Right lobe of liver (tissue), 6 donors: ENCODE results near the gene WDR45B. TPM values are rescaled to one million over a fixed set of nuclear protein-coding genes. Genes with fewer than 3 reads are reported as not detected.

Source experiments
- ATAC-seq, 4 donors: fragments of 200-7000 bp; cut with Tn5 transposase; one replicate each; pipeline ENCODE4 v1.9.1; 2020; ENCODE audit warnings: mild to moderate bottlenecking in 4 of 4, moderate library complexity in 4 of 4
- DNase-seq, 3 donors: peaks; one replicate each; pipeline ENCODE4 v3.0.0-alpha.2; 2020
- H3K27ac ChIP-seq, 3 donors: fragments of 200-600 bp; one replicate each; pipeline ENCODE4 v1.8.0; 2022
- H3K27me3 ChIP-seq, 2 donors: fragments of 200-600 bp; one replicate each; pipeline ENCODE4 v1.8.0; 2022
- H3K36me3 ChIP-seq, 4 donors: fragments of 200-600 bp; sonication (generic) in 1 of 4; one replicate each; pipeline versions ENCODE4 v1.5.1 to v1.8.0; 2017 to 2022; ENCODE audit warnings: control low read depth in 1 of 4
- H3K4me1 ChIP-seq, 4 donors: fragments of 200-600 bp; sonication (generic) in 1 of 4; one replicate each; pipeline versions ENCODE4 v1.5.1 to v1.8.0; 2017 to 2022; ENCODE audit warnings: control low read depth in 1 of 4
- H3K4me3 ChIP-seq, 3 donors: fragments of 200-600 bp; one replicate each; pipeline ENCODE4 v1.8.0; 2022
- H3K9me3 ChIP-seq, 4 donors: fragments of 200-600 bp; sonication (generic) in 1 of 4; one replicate each; pipeline versions ENCODE4 v1.5.1 to v1.8.0; 2017 to 2022; ENCODE audit warnings: control low read depth in 1 of 4
- POLR2A ChIP-seq: fragments of 450-650 bp; IDR thresholded peaks from one replicate; pipeline ENCODE4 v1.6.1; 2017; ENCODE audit warnings: antibody characterized with exemption, mild to moderate bottlenecking
- WGBS: methylation state at CpG from one replicate; pipeline ENCODE4 v1.1.6; 2018; ENCODE audit warnings: low coverage, low lambda C conversion rate; ENCODE audit not compliant: insufficient coverage; ENCODE audit errors: missing lambda C conversion rate; 5-methylcytosine and 5-hydroxymethylcytosine counted together
- intact Hi-C, 2 donors: fragments of 100-400 bp; cut with DNase I; formaldehyde crosslinking; loops; one replicate each; pipeline versions ENCODE4 v1.11.2 to v1.14.1; 2022
- total RNA-seq, 6 experiments: library from RNA; depleted of rRNA in 2 of 6; stranded (reverse); fragments of >200 nt in 2 of 6; fragmentation: NEBNext Ultra II Directional in 3 of 6; extraction: Animal tissue kit (Norgen Biotek cat#: 25700) in 3 of 6; gene quantifications; one replicate each; pipeline versions ENCODE4 v1.1.0 to v1.2.4, GENCODE V29; 2016 to 2023
- TF ChIP-seq, protein P1 (sequence below), 4 donors: fragments of 200-600 bp in 3 of 4; fragments of 450-650 bp in 1 of 4; IDR thresholded peaks; one replicate each; pipeline versions ENCODE4 v1.5.1 to v1.8.0; 2016 to 2022; ENCODE audit warnings: antibody characterized with exemption in 4 of 4, mild to moderate bottlenecking in 2 of 4
- donor health status: DM: no; HTN: yes; CAD: no.
- donor health status: DM: no; HTN: no; CAD: no.
- donor health status: DM: no; HTN: no; CAD: no.
- donor health status: DM: no; HTN: yes; CAD: no.
- donor health status: DM: no; HTN: yes; CAD: no.

Gene WDR45B
- total RNA-seq, 6 experiments from 2014 or later, result 27.7 to 40.7 (median 31.6) TPM

DNA sequence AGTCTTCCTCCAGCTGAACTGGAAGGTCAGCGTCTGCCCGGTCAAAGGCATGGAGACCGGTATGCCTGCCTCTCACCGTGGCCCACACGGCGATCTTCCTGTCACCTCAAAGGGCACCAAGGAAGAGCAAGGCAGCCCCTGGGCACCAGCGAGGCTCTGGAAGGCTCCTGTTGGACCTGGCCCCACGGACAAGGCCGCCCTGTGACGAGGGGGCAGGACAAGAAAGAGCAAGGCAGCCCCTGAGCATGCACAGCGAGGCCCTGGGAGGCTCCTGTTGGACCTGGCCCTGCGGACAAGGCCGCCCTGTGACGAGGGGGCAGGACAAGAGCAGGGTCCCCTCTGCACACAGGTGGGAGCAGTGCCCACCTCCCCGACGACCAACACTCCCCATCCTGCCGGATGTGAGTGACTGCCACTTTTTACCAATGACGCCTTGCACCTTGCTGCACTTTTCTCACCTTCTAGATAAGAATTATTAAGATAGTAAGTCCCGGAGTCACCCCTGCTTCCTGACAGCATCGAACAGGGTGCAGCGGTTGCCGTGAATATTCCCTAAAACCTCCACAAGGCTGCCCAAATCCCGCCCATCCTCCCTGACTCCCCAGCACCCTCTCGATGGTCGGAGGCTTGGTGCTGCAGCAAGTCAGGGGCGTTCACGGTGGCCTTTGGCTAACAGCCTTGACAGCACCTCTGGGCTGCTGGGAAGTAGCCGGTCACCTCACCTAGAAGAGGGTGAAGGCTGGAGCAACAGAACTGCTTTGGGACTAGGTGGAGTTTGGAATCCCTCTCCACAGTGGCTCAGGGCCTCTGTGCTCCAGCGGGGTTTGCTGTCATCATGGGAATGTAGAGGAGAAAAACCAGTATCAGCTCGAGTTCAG lies 5.6 kb upstream of the WDR45B start:
- intact Hi-C loops, result no loop called here
- TF ChIP-seq, protein P1, sequence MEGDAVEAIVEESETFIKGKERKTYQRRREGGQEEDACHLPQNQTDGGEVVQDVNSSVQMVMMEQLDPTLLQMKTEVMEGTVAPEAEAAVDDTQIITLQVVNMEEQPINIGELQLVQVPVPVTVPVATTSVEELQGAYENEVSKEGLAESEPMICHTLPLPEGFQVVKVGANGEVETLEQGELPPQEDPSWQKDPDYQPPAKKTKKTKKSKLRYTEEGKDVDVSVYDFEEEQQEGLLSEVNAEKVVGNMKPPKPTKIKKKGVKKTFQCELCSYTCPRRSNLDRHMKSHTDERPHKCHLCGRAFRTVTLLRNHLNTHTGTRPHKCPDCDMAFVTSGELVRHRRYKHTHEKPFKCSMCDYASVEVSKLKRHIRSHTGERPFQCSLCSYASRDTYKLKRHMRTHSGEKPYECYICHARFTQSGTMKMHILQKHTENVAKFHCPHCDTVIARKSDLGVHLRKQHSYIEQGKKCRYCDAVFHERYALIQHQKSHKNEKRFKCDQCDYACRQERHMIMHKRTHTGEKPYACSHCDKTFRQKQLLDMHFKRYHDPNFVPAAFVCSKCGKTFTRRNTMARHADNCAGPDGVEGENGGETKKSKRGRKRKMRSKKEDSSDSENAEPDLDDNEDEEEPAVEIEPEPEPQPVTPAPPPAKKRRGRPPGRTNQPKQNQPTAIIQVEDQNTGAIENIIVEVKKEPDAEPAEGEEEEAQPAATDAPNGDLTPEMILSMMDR (IDR thresholded peaks at IDR 0.05), result no peak
- no peak for TF ChIP-seq POLR2A
- Histone ChIP-seq H3K9me3 (no peaks in the 10 kb centered on the region), H3K4me3 (no peak overlapping the region), H3K27me3 (no peaks in the 10 kb centered on the region), H3K4me1 (peaks cover 0 to 10% (median 0%) of the 10 kb centered on the region in 4 donors), H3K36me3 (no peaks in the 10 kb centered on the region), H3K27ac (no peak overlapping the region)
- DNase-seq (peak in 1 of 3 donors; percentile 51), ATAC-seq (no peak)
- WGBS, result 80% methylated on average over 8 of the region's 30 CpGs

DNA sequence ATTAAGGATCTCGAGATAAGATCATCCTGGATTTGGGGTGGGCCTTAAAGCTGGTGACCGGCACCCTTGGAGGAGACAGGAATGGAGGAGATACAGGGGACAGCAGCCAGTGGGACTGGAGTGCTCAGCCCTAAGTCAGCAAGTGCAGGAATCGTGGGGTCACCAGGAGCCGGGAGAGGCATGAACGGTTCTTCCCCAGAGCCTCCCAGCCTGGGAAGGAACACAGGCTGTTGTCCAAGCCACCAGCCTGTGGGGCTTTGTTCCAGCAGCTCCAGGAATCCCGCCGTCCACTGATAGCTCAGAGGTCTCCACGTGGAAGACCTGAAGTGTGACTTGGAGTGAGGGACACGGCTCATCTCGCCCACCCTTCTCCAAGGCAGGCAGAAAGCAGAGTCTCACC lies 2.5 kb upstream of the WDR45B start:
- Histone ChIP-seq H3K4me3 (no peak overlapping the region), H3K4me1 (peaks cover 0 to 18% (median 4%) of the 10 kb centered on the region in 4 donors), H3K9me3 (no peaks in the 10 kb centered on the region), H3K27ac (no peak overlapping the region), H3K27me3 (no peaks in the 10 kb centered on the region), H3K36me3 (no peaks in the 10 kb centered on the region)
- intact Hi-C loops, result no loop called here
- 80% methylated on average over 7 of the region's 10 CpGs for WGBS
- no peak for ATAC-seq
- TF ChIP-seq, protein P1 (IDR thresholded peaks at IDR 0.05), result no peak
- TF ChIP-seq POLR2A, result no peak
- no peak for DNase-seq

DNA sequence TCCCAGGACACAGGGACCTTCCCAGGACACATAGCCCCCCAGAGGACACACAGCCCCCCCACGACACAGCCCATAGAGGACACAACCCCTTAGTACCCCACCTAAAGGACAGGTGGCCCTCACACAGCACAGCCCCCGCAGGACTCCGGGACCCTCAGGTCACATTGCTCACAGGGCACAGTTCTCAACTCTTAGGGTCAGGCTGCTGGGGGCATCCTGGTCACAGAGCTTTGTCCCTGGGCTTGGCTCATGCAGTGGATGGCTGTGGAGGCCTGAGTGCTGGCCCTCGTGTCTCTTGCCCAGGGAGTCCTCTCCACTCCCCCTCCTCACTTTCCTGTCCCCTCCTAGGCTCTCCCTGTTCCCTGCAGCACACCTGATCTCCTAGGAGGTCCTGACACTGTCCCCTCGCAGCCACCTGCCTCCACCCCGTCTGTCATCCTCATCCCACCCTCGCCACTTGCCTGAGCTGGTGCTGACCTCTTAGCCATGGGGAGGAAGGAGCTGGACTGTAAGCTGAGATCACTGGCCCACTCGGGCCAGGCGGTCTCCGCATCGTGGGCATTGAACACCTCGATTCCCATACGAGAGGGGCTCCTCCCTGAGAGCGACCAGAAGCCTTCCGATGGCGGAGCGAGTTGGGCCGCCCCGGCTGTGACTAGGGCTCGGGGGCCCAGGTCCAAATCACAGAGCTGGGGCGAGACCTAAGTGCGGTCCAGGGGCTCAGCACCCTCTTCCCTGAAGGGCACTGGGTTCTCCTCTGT lies 1.4 kb upstream of the WDR45B start:
- Histone ChIP-seq H3K9me3 (no peaks in the 10 kb centered on the region), H3K27me3 (no peaks in the 10 kb centered on the region), H3K27ac (no peak overlapping the region), H3K4me3 (no peak overlapping the region), H3K4me1 (peaks cover 0 to 12% (median 4%) of the 10 kb centered on the region in 4 donors), H3K36me3 (no peaks in the 10 kb centered on the region)
- TF ChIP-seq POLR2A, result no peak
- TF ChIP-seq, protein P1 (IDR thresholded peaks at IDR 0.05), result no peak
- ATAC-seq, result peak in 1 of 4 donors; percentile 2
- intact Hi-C loops, result no loop called here
- DNase-seq, result no peak
- 87% methylated on average over 10 of the region's 22 CpGs for WGBS

DNA sequence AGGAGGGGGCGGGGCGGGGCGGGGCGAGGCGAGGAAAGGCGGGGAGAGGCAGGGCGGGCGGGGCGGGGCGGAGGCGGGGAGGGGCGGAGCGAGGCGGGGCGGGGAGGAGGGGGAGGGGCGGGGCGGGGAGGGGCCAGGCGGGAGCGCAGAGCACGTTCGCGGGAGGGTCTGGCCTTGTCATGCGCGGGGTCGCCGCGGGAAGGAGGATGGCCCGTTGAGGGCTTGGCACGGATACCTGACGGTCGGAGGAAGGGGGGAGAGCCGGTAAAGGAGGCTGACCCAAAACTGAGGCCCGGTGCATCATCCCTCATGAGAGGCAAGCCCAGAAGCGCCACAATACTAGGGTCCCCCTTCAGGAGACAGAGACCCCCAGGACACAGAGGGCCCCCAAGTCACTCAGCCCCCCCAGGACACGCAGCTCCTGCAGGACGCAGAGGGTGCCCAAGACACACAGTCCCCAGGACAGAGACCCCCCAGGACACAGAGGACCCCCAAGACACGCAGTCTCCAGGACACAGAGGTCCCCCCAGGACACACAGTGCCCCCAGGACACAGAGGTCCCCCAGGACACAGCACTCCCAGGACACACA lies 593 bp upstream of the WDR45B start:
- DNase-seq (peak; percentile 65 to 79 (median 74)), ATAC-seq (peak; percentile 1 to 36 (median 10))
- no peak for TF ChIP-seq POLR2A
- TF ChIP-seq, protein P1 (IDR thresholded peaks at IDR 0.05), result no peak
- 4% methylated on average over 20 of the region's 37 CpGs for WGBS
- no peaks in the 10 kb centered on the region for H3K9me3 ChIP-seq
- peaks cover 0 to 7% (median 5%) of the 10 kb centered on the region in 4 donors for H3K36me3 ChIP-seq
- peaks cover 0 to 12% (median 4%) of the 10 kb centered on the region in 4 donors for H3K4me1 ChIP-seq
- intact Hi-C loops, result no loop called here
- H3K27ac ChIP-seq, result no peak overlapping the region
- peak overlapping the region in 2 of 3 donors; percentile 26 to 43 for H3K4me3 ChIP-seq
- H3K27me3 ChIP-seq, result no peaks in the 10 kb centered on the region
